GM13977 (cell line): Measurements from ENCODE around the gene SPIRE2.
"Not testable (repeated sequence)": the region's sequence is repeated elsewhere in the genome, so short reads cannot be mapped to it uniquely, and the experiment has no call there.

Source experiments
- DNase-seq: peaks from one replicate; pipeline ENCODE4 v3.0.0; 2012; ENCODE audit warnings: low spot score
- in situ Hi-C: fragments of 300-500 bp; cut with MboI; formaldehyde crosslinking; loops from one replicate; pipeline ENCODE4 v1.12.0; 2022; ENCODE audit warnings: low sequenced_read_pairs, low pct_unique_long_range_greater_than_20kb, mixed read lengths, inconsistent platforms; ENCODE audit not compliant: unreplicated experiment
- TF ChIP-seq, protein P1 (sequence below): IDR thresholded peaks from 2 replicates; pipeline ENCODE4 v1.5.1; 2012; ENCODE audit warnings: mild to moderate bottlenecking, control low read depth; ENCODE audit not compliant: insufficient read depth; ENCODE audit errors: extremely low read depth, missing control alignments

Gene SPIRE2

DNA sequence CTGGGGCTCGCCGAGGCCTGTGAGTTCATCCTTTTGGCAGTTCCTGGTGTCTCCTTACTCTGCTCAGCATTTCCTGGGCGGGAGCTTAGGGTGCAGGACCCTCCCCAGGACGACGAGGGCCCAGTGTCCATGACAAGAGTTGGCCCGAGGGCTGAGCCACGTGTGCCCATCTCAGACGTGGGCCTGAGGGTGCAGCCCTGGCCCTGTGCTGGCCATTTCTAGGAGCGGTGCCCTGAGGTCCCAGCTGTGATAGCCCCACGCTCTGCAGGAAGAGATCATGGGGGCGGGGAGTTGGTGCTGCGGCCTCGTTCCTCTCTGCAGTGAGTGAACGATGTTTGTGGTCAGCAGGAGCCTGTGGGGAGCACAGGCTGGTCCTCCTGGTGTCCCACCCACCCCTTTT, 84.4 kb downstream of the SPIRE2 start:
- in situ Hi-C loops, result no loop called here
- no peak for DNase-seq
- TF ChIP-seq, protein P1, sequence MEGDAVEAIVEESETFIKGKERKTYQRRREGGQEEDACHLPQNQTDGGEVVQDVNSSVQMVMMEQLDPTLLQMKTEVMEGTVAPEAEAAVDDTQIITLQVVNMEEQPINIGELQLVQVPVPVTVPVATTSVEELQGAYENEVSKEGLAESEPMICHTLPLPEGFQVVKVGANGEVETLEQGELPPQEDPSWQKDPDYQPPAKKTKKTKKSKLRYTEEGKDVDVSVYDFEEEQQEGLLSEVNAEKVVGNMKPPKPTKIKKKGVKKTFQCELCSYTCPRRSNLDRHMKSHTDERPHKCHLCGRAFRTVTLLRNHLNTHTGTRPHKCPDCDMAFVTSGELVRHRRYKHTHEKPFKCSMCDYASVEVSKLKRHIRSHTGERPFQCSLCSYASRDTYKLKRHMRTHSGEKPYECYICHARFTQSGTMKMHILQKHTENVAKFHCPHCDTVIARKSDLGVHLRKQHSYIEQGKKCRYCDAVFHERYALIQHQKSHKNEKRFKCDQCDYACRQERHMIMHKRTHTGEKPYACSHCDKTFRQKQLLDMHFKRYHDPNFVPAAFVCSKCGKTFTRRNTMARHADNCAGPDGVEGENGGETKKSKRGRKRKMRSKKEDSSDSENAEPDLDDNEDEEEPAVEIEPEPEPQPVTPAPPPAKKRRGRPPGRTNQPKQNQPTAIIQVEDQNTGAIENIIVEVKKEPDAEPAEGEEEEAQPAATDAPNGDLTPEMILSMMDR, result no peak

DNA sequence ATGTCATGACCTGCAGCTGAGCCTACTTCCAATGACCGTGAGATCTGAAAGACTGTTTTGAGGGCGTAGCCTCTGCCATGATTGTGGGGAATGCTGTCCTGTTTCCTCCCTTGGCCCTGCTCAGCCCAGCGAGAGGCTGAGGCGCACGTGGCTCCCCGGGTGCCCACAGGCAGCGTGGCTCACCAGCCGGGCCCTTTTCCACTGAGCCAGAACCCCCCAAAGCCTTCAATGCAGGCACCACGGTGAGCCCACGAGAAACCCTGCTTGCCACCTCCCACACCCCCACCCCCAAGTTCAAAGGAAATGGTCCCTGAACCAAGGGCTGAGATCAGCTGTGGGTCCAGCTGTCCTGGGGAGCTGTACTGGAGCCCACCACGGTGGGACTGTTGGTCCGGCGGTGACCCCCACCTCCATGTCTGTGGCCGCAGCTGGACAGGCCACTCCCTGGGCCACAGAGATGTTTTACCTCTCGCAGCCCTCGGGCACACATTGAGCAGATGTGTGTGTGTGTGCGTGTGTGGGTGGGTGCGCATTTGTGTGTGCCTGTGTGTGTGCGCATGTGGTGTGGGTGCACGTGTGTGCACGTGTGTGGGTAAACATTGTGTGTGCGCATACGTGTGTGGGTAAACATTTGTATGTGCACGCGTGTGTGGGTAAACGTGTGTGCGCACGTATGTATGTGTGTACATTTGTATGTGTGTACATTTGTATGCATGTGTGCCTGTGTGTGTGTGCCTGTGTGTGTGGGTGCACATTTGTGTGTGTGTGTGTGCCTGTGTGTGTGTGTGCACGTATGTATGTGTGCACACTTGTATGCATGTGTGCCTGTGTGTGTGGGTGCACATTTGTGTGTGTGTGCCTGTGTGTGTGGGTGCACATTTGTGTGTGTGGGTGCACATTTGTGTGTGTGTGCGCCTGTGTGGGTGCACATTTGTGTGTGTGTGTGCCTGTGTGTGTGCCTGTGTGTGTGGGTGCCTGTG, 85.4 kb downstream of the SPIRE2 start:
- TF ChIP-seq, protein P1, result no peak
- no peak for DNase-seq
- in situ Hi-C loops, result no loop called here

DNA sequence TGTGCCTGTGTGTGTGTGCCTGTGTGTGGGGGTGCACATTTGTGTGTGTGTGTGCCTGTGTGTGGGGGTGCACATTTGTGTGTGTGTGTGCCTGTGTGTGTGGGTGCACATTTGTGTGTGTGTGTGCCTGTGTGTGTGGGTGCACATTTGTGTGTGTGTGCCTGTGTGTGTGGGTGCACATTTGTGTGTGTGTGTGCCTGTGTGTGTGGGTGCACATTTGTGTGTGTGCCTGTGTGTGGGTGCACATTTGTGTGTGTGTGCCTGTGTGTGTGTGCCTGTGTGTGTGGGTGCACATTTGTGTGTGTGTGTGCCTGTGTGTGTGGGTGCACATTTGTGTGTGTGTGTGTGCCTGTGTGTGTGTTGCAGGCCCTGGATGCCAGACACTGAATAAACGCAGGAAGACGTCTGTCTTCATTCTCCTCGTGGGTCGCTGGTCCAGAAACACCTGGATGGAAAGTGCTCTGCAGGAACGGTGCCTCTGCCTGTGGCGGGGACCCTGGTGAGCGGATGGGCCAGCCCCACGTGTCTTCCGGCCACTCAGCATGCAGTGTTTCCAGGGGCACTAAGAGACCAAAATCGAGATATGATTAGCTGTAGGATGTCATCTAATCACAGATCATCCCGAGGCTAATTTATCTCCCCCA, 86.5 kb downstream of the SPIRE2 start:
- in situ Hi-C loops, DNase-seq: not testable (repeated sequence)

DNA sequence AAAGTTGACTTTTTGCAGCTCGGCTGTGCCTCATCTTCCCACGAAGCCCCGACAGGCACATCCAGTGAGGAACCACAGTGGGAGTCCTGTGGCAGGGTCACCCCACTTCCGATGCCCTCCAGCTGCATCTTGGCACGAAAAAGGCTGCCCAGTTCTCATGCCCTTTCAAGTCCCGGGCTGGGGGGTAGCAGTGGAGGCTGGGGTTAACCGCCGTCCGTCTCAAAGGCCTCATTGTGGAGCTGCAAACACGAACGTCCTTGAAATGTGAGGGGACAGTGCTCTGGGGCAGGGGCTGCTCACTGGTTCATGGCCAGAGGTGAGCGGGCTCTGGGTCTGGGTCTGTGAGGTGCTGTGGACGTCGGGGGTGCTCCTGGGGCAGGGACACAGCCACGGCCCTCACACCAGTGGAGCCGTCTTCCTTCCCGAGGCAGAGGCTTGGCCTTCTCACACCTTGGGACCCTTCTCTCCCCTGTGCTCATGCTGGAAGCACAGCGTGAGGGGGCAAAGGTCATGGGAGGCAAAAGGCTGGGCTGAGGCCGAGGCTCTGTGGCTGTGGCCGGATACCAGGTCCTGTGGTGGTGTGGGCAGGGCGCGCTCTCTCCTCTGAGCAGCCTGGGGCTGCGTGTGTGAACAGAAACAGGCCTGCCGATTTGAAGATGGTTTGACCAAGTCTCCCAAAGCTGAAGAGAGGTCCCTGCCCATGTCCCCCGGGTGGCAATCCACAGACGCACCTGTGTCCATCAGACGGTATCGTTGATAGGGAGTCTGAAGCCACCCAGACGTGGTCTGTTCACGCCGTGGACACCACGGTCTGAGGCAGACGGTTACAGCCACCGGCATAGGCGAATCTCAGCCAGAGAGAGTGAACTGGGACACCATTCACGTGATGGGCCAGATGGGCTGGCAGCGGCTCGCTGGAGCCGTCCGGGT, 87.3 kb downstream of the SPIRE2 start:
- TF ChIP-seq, protein P1, result no peak
- DNase-seq, result no peak
- in situ Hi-C loops, result no loop called here

DNA sequence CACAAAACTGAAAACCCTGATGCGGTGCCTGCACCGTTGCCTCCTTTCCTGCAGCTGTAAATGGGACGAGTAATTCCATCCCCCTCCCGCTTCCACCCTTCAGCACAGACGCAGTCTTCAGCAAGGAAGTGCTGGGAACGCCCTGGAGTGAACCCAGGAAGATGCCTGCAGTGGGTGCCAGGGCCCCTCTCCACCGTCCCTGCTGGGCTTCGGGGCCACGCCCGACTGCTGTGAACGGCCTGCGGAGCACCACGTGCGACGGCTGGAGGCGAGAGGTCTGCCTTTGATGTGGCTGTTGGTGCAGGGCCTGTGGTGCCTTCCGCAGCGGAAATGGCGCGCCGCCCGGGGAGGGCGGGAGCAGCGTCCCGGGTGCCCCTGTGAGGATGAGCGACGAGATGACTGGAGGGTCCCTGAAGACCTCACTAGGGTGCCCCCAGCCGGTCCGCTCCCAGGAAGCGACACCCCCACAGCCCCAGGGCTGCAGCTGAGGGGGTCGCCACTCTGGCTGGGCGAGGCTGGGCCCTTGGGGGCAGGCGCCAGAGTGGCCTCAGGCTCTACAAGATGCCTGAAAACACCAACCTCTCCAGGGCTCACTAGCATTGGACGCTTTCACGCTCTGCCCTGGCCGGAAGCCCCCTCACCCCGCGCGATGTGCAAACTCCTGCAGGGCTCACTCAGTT, 89.6 kb downstream of the SPIRE2 start:
- TF ChIP-seq, protein P1, result no peak
- in situ Hi-C loops, result no loop called here
- DNase-seq, result peak; percentile 92

DNA sequence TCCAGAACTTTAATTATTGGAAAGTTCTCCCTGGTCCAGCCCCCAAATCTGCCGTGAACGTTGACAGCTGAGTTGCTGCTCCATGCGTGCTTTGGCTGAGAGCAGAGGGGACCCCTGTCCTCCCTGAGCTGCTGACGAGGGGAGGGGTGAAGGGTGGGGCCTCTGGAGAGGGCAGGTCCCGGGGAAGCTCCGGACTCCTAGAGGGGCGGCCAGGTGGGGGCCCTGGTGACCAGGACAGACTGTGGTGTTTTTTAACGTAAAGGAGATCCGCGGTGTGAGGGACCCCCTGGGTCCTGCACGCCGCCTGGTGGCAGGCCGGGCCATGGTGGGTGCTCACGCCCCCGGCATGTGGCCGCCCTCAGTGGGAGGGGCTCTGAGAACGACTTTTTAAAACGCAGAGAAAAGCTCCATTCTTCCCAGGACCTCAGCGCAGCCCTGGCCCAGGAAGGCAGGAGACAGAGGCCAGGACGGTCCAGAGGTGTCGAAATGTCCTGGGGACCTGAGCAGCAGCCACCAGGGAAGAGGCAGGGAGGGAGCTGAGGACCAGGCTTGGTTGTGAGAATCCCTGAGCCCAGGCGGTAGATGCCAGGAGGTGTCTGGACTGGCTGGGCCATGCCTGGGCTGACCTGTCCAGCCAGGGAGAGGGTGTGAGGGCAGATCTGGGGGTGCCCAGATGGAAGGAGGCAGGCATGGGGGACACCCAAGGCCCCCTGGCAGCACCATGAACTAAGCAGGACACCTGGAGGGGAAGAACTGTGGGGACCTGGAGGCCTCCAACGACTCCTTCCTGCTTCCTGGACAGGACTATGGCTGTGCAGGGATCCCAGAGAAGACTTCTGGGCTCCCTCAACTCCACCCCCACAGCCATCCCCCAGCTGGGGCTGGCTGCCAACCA, 90.4 kb downstream of the SPIRE2 start, which contains the start of gene MC1R:
MC1R (plus strand) TSS at position 410 of the 895 bp plus-strand sequence; CDS start at position 807, 397 bp downstream.
- TF ChIP-seq, protein P1, result peak; percentile 56
- in situ Hi-C loops, result no loop called here
- DNase-seq, result peak; percentile 79
